Erythroblast (primary cell): ENCODE data around the gene KIF6.

Experiments used
- GATA1 ChIP-seq: IDR thresholded peaks from 2 replicates; pipeline ENCODE4 v1.6.1; 2011; ENCODE audit warnings: low read depth, mild to moderate bottlenecking, control low read depth, low read length, moderate library complexity
- POLR2A ChIP-seq: IDR thresholded peaks from 2 replicates; pipeline ENCODE4 v1.6.1; 2011; ENCODE audit warnings: mild to moderate bottlenecking, low read length

DNA sequence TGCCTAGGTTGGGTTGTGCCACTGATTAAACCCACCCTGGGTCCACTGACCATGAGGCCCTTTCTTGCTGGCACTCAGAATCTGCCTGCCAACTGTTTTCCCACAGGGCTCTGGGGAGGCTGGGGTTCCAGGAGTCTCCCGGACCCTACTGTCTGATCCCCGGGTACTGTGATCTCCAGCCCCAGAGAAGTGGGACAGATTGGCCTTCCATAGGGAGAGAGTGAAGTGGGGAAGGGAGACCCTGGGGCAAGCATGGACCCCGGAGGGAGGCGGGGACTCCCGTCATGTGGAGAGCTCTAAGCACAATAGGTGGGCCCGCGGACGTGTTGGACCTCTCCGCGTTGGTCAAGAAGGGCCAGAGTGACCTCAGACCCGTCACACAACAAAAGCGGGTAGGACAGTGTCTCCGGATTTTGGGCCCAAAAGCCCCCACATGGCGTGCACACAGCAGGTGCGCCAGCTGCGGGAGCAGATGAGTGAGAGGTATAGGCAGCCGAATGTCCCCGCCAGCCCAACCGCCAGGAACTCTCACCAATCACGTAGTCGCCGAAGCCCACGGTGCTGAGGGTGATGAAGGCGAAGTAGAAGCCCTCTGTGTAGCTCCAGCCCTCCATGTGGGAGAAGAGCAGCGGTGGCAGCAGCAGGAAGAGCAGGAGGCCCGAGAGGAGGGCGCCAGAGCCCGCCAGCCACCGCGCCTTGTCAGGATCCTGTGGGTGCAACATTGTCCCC, 421.6 kb downstream of the KIF6 start:
- TF ChIP-seq POLR2A, result no peak
- no peak for TF ChIP-seq GATA1
